Measurements from ENCODE around the gene AAK1. TPM values are rescaled to one million over a fixed set of nuclear protein-coding genes. Genes with fewer than 3 reads are reported as not detected.
"Not testable (repeated sequence)": the region's sequence is repeated elsewhere in the genome, so short reads cannot be mapped to it uniquely, and the experiment has no call there.

The AAK1 gene
- polyA plus RNA-seq, 4 donors, result 16.0 to 26.9 (median 20.8) TPM

- not testable (repeated sequence) for DNase-seq (ENCODE audit: low read depth in 4 of 4, low spot score in 2 of 4)
Measured at GRCh38 chr2:69662547-69662946, 19.0 kb upstream of the AAK1 start.

GRCh38 chr2:69660637-69661036, 17.1 kb upstream of the AAK1 start:
- DNase-seq (ENCODE audit: low read depth in 4 of 4, low spot score in 2 of 4), result no peak

- no peak for DNase-seq (ENCODE audit: low read depth in 4 of 4, low spot score in 2 of 4)
Measured at GRCh38 chr2:69659941-69660483, 16.5 kb upstream of the AAK1 start.

DNA sequence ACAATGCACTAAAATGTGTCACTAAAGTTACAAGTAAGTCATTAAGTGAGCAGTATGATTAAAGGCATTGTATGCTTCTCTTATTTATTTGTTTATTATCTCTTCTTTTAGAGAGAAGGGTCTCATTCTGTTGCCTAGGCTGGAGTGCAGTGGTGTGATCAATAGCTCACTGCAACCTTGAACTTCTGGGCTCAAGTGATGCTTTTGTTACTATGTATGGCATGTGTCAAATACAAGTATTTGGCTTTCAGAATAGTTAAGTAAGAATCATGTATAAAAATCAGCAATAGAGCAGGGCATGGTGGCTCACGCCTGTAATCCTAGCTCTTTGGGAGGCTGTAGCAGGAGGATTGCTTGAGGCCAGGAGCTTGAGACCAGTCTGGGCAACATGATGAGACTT, 15.8 kb upstream of the AAK1 start:
- DNase-seq (ENCODE audit: low read depth in 4 of 4, low spot score in 2 of 4), result no peak

DNA sequence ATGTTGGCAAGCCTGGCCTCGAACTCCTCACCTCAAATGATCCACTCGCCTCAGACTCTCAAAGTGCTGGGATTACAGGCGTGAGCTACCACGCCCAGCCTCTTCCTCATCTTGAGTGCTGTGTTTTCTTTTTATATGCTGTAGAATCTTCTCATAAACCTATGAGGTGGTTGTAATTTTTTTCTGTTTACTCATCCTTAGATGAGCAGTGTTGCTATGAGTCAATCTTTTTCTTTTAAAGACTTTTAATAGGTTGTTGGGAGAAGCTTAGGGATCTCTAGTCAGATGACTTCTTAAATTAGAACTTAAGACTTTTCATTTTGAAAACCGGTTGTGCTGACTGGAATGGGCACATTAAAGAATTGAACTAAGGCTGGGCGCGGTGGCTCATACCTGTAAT, 8.7 kb upstream of the AAK1 start:
- no peak for DNase-seq (ENCODE audit: low read depth in 4 of 4, low spot score in 2 of 4)

- DNase-seq (ENCODE audit: low read depth in 4 of 4, low spot score in 2 of 4), result not testable (repeated sequence)
Measured at GRCh38 chr2:69647196-69647595, 3.7 kb upstream of the AAK1 start.

DNA sequence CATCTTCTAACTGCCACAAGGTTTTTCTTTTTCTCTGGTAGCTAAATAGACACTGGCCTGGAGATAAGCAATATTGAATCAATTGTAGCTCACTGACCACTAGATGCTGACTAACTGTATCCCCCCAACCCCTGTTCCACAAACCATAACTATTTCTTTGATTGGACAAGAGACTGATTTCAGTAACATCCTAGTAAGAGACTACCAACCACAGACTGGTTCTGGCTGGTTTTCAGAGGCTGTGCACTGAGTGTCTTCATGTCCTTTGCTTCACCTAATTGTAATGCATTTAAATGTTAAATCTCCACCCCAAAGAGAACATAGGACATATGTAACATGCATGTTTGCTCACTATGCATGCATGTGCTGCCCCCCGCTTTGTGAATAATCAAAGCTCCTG, 3.2 kb upstream of the AAK1 start:
- no peak for DNase-seq (ENCODE audit: low read depth in 4 of 4, low spot score in 2 of 4)

DNA sequence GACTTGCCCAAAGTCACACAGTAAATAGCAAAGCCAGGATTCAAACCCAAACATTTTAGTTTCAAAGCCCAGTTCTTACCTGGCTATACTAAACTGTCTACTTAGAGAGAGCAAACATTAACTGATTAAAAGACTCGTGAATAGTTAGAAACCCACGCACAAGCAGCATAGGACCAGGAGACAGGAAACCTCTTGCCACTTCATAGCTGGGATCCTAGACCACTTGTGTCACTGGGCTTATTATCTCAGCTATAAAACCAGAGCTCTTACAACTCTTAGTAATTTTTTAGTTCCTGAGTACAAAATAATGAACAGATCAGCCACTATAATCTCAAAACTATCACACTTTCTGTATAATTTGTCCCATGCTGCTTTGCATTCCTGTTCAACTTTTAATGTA, 2.4 kb upstream of the AAK1 start:
- DNase-seq (ENCODE audit: low read depth in 4 of 4, low spot score in 2 of 4), result no peak

DNA sequence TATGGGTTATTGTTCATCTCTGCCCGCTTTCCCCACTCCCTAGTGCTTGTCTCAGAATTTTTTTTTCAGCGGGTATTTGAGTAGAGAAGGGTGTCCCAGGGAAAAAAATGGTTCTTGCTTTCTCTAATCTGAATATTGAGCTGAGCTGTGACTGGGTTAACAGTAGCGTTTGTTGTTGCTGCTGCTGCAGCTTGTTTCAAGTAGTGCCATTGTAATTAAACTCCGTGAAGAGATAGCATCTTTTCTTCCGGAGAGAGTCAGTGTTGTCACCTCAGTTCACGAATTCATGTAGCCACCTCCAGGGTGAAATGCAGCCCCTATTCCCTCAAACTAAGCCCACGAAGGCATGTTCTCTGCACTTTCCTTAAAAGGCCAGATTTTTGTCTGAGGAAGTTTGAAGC, 1.5 kb upstream of the AAK1 start:
- peak in 2 of 4 donors; percentile 15 to 17 for DNase-seq (ENCODE audit: low read depth in 4 of 4, low spot score in 2 of 4)

DNA sequence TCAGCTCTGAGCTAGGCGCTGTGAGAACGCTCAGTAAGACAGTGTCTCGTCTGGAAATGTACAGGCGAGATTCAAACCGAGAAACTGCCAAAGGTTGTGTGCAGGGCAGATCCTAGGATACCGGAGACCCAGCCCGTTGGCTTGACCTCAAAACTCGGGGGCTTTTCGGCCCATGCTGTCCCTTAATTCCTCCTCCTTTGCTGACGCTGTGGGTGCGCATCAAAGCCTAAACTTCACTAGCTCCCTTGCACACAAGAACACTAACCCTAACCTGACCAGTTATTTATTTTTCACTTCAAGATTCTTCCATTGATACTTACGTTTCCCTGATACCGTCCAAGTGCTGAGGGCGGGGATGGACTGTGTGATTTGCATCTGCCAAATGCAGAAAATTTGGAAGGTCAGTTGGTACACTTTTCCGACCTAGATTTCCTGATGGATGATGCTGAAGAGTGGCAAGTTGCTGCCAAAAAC, 1.0 kb upstream of the AAK1 start:
- DNase-seq (ENCODE audit: low read depth in 4 of 4, low spot score in 2 of 4), result no peak

GRCh38 chr2:69642709-69643601, 584 bp downstream of the AAK1 start:
- DNase-seq (ENCODE audit: low read depth in 4 of 4, low spot score in 2 of 4), result peak in 2 of 4 donors; percentile 49 to 62

DNA sequence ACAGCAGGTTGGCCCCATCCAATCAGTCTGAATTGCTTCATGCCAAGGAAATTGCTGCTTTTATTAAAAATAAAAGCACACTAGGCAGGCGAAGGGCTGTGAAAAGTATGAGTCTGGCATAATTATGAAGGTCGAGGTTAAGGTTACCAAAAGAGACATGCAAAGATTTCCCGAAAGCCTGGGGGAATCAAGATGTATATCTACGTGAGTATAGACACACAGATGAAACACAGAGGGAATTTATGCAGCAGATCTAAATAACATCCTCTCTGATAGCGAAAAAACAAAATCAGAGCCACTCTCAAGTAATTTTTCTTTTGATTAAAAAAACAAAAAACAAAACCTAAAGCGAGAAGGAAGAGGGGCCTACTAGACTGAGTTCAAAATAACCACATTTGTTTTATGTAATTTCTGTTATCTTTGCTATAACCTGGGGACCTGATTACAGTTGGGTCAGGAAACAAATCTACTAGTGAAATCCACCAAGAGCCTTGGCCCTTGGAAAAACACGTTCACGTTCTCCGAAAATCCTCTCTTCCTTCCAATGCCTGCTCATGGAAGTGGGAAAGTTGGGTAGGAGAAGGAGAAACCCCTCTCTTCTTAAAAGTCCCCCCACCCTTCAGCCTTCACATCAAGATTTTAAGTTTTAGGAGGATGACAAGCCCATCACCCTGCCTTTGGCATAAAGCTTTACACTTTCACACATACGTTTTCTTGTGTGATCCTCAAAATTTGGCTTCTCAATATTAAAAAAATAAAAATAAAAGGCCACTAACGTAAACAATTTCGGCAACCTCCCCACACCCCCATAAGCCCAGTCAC, 1.4 kb downstream of the AAK1 start:
- peak in 1 of 4 donors; percentile 17 for DNase-seq (ENCODE audit: low read depth in 4 of 4, low spot score in 2 of 4)

- DNase-seq (ENCODE audit: low read depth in 4 of 4, low spot score in 2 of 4), result no peak
Measured at GRCh38 chr2:69641471-69641870, 2.1 kb downstream of the AAK1 start.

DNA sequence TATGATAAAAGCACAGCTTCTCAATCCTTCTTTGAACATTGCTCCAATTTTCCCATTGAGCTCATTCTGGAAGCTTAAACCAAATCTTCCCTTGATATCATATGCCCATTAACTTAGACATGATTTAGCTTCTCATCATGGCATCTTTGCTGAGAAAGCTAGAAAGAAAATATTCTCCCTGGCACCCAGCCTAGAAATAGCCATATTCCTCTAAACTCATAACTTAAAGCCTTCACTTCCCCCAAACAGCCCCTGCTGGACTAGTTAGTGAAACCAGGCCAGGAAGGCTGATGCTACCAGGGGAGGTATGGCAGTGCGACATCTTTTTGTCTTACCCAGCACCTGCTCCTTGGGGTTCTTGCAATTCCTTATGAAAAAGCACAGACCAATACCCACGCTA, 4.3 kb downstream of the AAK1 start:
- DNase-seq (ENCODE audit: low read depth in 4 of 4, low spot score in 2 of 4), result no peak

DNA sequence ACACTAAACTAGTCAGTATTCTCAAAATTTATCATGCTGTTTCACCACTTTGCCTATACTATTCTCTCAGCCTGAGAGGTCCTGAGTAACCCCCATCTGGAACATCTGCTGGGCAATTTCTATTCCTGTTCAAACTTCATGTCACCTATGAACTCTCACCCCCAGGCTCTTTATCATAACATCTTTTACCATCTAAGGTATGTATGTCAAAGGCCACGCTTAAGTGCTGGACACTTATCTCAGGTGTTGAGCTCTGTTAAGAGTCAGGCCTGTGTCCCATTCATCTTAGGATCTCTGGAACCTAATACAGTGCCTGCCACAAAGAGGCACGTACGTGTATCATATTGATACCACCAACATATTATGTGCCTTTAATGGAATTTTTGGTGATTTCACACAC, 4.9 kb downstream of the AAK1 start:
- DNase-seq (ENCODE audit: low read depth in 4 of 4, low spot score in 2 of 4), result no peak

GRCh38 chr2:69637923-69638322, 5.6 kb downstream of the AAK1 start:
- DNase-seq (ENCODE audit: low read depth in 4 of 4, low spot score in 2 of 4), result no peak

- DNase-seq (ENCODE audit: low read depth in 4 of 4, low spot score in 2 of 4), result no peak
Measured at GRCh38 chr2:69636395-69636794, 7.1 kb downstream of the AAK1 start.

DNA sequence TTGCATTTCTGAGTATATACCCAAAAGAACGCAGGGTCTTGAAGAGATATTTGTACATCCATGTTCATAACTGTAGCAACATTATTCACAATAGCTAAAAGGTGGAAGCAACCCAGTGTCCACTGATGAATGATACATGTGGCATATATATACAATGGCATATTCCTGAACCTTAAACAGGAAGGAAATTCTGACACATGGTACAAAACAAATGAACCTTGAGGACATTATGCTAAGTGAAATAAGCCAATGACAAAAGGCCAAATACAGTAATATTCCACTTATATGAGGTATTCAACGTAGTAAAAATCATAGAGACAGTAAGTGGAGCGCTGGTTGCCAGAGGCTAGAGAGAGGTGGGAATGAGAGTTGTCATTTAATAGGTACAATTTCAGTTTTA, 8.1 kb downstream of the AAK1 start:
- DNase-seq (ENCODE audit: low read depth in 4 of 4, low spot score in 2 of 4), result no peak

GRCh38 chr2:69634196-69634821, 9.2 kb downstream of the AAK1 start:
- no peak for DNase-seq (ENCODE audit: low read depth in 4 of 4, low spot score in 2 of 4)

GRCh38 chr2:69631402-69631801, 12.1 kb downstream of the AAK1 start:
- no peak for DNase-seq (ENCODE audit: low read depth in 4 of 4, low spot score in 2 of 4)

All from left renal cortex interstitium (tissue), 4 donors.